ENCODE results near the gene SMARCD1. TPM values are rescaled to one million over a fixed set of nuclear protein-coding genes. Genes with fewer than 3 reads are reported as not detected.

Gene SMARCD1
- total and polyA plus RNA-seq, 9 of the 15 experiments (the other 6 are each of a cell fraction or from before 2014, with no cell fraction given) = 0.86 to 91.7 (median 48.0) TPM

- no peak overlapping the region for H3K9ac ChIP-seq (ENCODE audit: insufficient read depth in 1 of 2, low read depth in 2 of 2, low read length in 2 of 2)
- no peak overlapping the region for H3K4me2 ChIP-seq (ENCODE audit: insufficient read depth, low read length)
- ChIA-PET POLR2A (interaction anchor here (0.6 to 1.7 kb wide), 2 partner anchors 82 to 360 kb away, joined by 3 to 4 read pairs; no protein-coding TSS in a partner anchor), CTCF (ENCODE audit: low intra/inter-chr PET ratio) (no interaction called here)
- no peaks in the 10 kb centered on the region for H3K79me2 ChIP-seq (ENCODE audit: control insufficient read depth, insufficient read depth, low read length)
- H3K27me3 ChIP-seq (ENCODE audit: control insufficient read depth in 2 of 2, insufficient read depth in 2 of 2, low read length in 2 of 2) = peaks cover 3 to 46% of the 10 kb centered on the region in 2 experiments; a peak in 4 of 5 replicates
- no peak overlapping the region for H2AFZ ChIP-seq (ENCODE audit: low read depth, low read length)
- no peak overlapping the region for H3K27ac ChIP-seq (ENCODE audit: extremely low read depth, low read depth, low read length)
- no peak for ATAC-seq
- in situ Hi-C loops (cut with MboI) (loop anchor here (5.0 kb wide), 2 partner anchors 94 to 199 kb away; partner anchors contain the start of gene AQP6), intact Hi-C loops (cut with micrococcal nuclease) (no loop called here)
- no peak overlapping the region for H3K4me3 ChIP-seq
- no peak for DNase-seq (ENCODE audit: extremely low read depth in 1 of 4, low spot score in 3 of 4)
- H3K4me1 ChIP-seq (replicated peaks in 1 of 2; ENCODE audit: control insufficient read depth in 2 of 2, insufficient read depth in 2 of 2, low read length in 2 of 2) = peaks cover 9 to 10% of the 10 kb centered on the region in 2 experiments; a peak in 3 of 5 replicates
- no TSS peak for BruUV-seq (replicated peaks)
- H3K9me1 ChIP-seq (ENCODE audit: control insufficient read depth, insufficient read depth, low read length) = peaks cover 4% of the 10 kb centered on the region
- no peaks in the 10 kb centered on the region for H3K36me3 ChIP-seq (ENCODE audit: control insufficient read depth, insufficient read depth, low read length)
- WGBS (ENCODE audit: insufficient coverage, low coverage, missing lambda C conversion rate) = 1% methylated on average over 5 of the region's 5 CpGs
- H4K20me1 ChIP-seq (replicated peaks; ENCODE audit: control insufficient read depth, insufficient read depth, low read length) = no peaks in the 10 kb centered on the region; the same call in 1 of the 2 replicates
- no peak for FAIRE-seq
- no peaks in the 10 kb centered on the region for H3K9me3 ChIP-seq (replicated peaks; ENCODE audit: control insufficient read depth, insufficient read depth, low read depth, low read length)
- TF ChIP-seq ZNF639 (CRISPR knock-in tag; conservative IDR thresholded peaks at IDR 0.05 in 1 of 2, IDR thresholded peaks at IDR 0.05 in 1 of 2) = no peak
- no peak for TF ChIP-seq SLC30A9 (CRISPR knock-in tag; IDR thresholded peaks at IDR 0.05)
- TF ChIP-seq CTCF (IDR thresholded peaks at IDR 0.05 in 2 of 3, conservative IDR thresholded peaks at IDR 0.05 in 1 of 3; ENCODE audit: insufficient read depth in 2 of 3, low read depth in 1 of 3, low read length in 3 of 3) = no peak
- TF ChIP-seq CEBPG (CRISPR knock-in tag; IDR thresholded peaks at IDR 0.05) = no peak
- TF ChIP-seq CEBPG (tag; conservative IDR thresholded peaks at IDR 0.05 in 1 of 2, IDR thresholded peaks at IDR 0.05 in 1 of 2) = 0 out of 4 replicates have a peak, but pooled peaks of 1 of the 2 experiments have one; percentile 24
- no peak for TF ChIP-seq GABPB2 (CRISPR knock-in tag; conservative IDR thresholded peaks at IDR 0.05)
- no peak for TF ChIP-seq ZNF24 (IDR thresholded peaks at IDR 0.05)
- TF ChIP-seq ZNF212 (CRISPR knock-in tag; IDR thresholded peaks at IDR 0.05) = no peak
- TF ChIP-seq MAZ (CRISPR knock-in tag; conservative IDR thresholded peaks at IDR 0.05 in 1 of 2, IDR thresholded peaks at IDR 0.05 in 1 of 2) = no peak
- no peak for TF ChIP-seq PTRF (tag; IDR thresholded peaks at IDR 0.05)
- no peak for TF ChIP-seq L3MBTL2 (IDR thresholded peaks at IDR 0.05)
- no peak for TF ChIP-seq ZBTB11 (CRISPR knock-in tag; IDR thresholded peaks at IDR 0.05)
- TF ChIP-seq, protein P1, sequence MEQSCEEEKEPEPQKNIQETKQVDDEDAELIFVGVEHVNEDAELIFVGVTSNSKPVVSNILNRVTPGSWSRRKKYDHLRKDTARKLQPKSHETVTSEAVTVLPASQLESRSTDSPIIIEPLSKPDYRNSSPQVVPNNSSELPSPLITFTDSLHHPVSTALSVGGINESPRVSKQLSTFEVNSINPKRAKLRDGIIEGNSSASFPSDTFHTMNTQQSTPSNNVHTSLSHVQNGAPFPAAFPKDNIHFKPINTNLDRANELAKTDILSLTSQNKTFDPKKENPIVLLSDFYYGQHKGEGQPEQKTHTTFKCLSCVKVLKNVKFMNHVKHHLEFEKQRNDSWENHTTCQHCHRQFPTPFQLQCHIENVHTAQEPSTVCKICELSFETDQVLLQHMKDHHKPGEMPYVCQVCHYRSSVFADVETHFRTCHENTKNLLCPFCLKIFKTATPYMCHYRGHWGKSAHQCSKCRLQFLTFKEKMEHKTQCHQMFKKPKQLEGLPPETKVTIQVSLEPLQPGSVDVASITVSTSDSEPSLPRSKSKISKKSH (CRISPR knock-in tag; IDR thresholded peaks at IDR 0.05) = no peak
These were observed 18.7 kb upstream of the SMARCD1 start for GRCh38 chr12:50066402-50066801.

Measured in K562 (cell line).